Measurements from ENCODE around the gene SYAP1. TPM values are rescaled to one million over a fixed set of nuclear protein-coding genes. Genes with fewer than 3 reads are reported as not detected.
"Not testable (repeated sequence)": the region's sequence is repeated elsewhere in the genome, so short reads cannot be mapped to it uniquely, and the experiment has no call there.

The SYAP1 gene
- total RNA-seq, 8 experiments from 2014 or later, result 16.3 to 40.7 (median 23.2) TPM

- peaks cover 0 to 5% of the 10 kb centered on the region in 2 donors for H3K4me1 ChIP-seq (replicated peaks in 1 of 2)
- H3K27ac ChIP-seq, result no peak overlapping the region
- no peak overlapping the region for H3K4me3 ChIP-seq
- in situ Hi-C loops (cut with MboI; ENCODE audit: low pct_unique_long_range_greater_than_20kb in 2 of 9, low sequenced_read_pairs in 9 of 9, unreplicated experiment in 9 of 9), result no loop called here
- WGBS, 10 experiments, result 45 to 100% (median 72%) methylated on average over 1 to 2 of the region's 3 CpGs; no CpG with 5 or more reads in 5 of the 10 experiments
- no peak for ATAC-seq (replicated peaks in 6 of 8)
Observed at GRCh38 chrX:16708016-16708415, 11.4 kb upstream of the SYAP1 start.

GRCh38 chrX:16711219-16711811 is 8.1 kb upstream of the SYAP1 start:
- H3K4me3 ChIP-seq, result peak overlapping the region; percentile 51 to 67 (median 62)
- in situ Hi-C loops (cut with MboI; ENCODE audit: low pct_unique_long_range_greater_than_20kb in 2 of 9, low sequenced_read_pairs in 9 of 9, unreplicated experiment in 9 of 9), result no loop called here
- 46 to 100% (median 50%) methylated on average over 1 to 5 of the region's 9 CpGs; no CpG with 5 or more reads in 5 of the 10 experiments for WGBS, 10 experiments
- peaks cover 0 to 5% of the 10 kb centered on the region in 2 donors for H3K4me1 ChIP-seq (replicated peaks in 1 of 2)
- peak overlapping the region; percentile 69 to 91 for H3K27ac ChIP-seq
- no peak for ATAC-seq (replicated peaks in 6 of 8)

GRCh38 chrX:16711893-16712547 is 7.4 kb upstream of the SYAP1 start:
- ATAC-seq (replicated peaks in 6 of 8), result peak; percentile 59 to 74 (median 68)
- Histone ChIP-seq H3K27ac (peak overlapping the region; percentile 69 to 91), H3K4me1 (replicated peaks in 1 of 2) (peaks cover 0 to 5% of the 10 kb centered on the region in 2 donors), H3K4me3 (peak overlapping the region; percentile 51 to 67 (median 62))
- in situ Hi-C loops (cut with MboI; ENCODE audit: low pct_unique_long_range_greater_than_20kb in 2 of 9, low sequenced_read_pairs in 9 of 9, unreplicated experiment in 9 of 9), result no loop called here
- 0% methylated on average over 4 of the region's 67 CpGs; no CpG with 5 or more reads in 9 of the 10 experiments for WGBS, 10 experiments

GRCh38 chrX:16712548-16713155 is 6.8 kb upstream of the SYAP1 start, which contains the start of gene CTPS2:
Gene CTPS2, minus strand, starts transcription at chrX:16712669. Its CDS starts 9,767 bp downstream, at chrX:16702902.
- in situ Hi-C loops (cut with MboI; ENCODE audit: low pct_unique_long_range_greater_than_20kb in 2 of 9, low sequenced_read_pairs in 9 of 9, unreplicated experiment in 9 of 9), result no loop called here
- WGBS, 10 experiments, result 0 to 8% (median 6%) methylated on average over 2 to 6 of the region's 30 CpGs; no CpG with 5 or more reads in 7 of the 10 experiments
- peak; percentile 86 to 96 (median 91) for ATAC-seq (replicated peaks in 6 of 8)
- H3K4me3 ChIP-seq, result peak within 1 kb of the TSS; percentile 51 to 67 (median 62)
- peaks cover 0 to 5% of the 10 kb centered on the region in 2 donors for H3K4me1 ChIP-seq (replicated peaks in 1 of 2)
- H3K27ac ChIP-seq, result peak within 1 kb of the TSS; percentile 69 to 91

GRCh38 chrX:16714504-16714903 is 4.9 kb upstream of the SYAP1 start:
- in situ Hi-C loops (cut with MboI; ENCODE audit: low pct_unique_long_range_greater_than_20kb in 2 of 9, low sequenced_read_pairs in 9 of 9, unreplicated experiment in 9 of 9), result no loop called here
- 49 to 93% methylated on average over 3 of the region's 8 CpGs; no CpG with 5 or more reads in 8 of the 10 experiments for WGBS, 10 experiments

GRCh38 chrX:16715638-16716037 is 3.8 kb upstream of the SYAP1 start:
- H3K4me3 ChIP-seq; H3K27ac ChIP-seq; in situ Hi-C loops (cut with MboI; ENCODE audit: low pct_unique_long_range_greater_than_20kb in 2 of 9, low sequenced_read_pairs in 9 of 9, unreplicated experiment in 9 of 9); H3K4me1 ChIP-seq (replicated peaks in 1 of 2); ATAC-seq (replicated peaks in 6 of 8): not testable (repeated sequence)
- 100% methylated on average over 1 of the region's 6 CpGs; no CpG with 5 or more reads in 9 of the 10 experiments for WGBS, 10 experiments

More at GRCh38 chrX:16714504-16714903, 4.9 kb upstream of the SYAP1 start:
- Histone ChIP-seq H3K4me1 (replicated peaks in 1 of 2) (peaks cover 0 to 9% of the 10 kb centered on the region in 2 donors), H3K27ac (no peak overlapping the region), H3K4me3 (no peak overlapping the region)
- no peak for ATAC-seq (replicated peaks in 6 of 8)

GRCh38 chrX:16716451-16716850 is 3.0 kb upstream of the SYAP1 start:
- ATAC-seq (replicated peaks in 6 of 8); H3K4me3 ChIP-seq; H3K4me1 ChIP-seq (replicated peaks in 1 of 2); in situ Hi-C loops (cut with MboI; ENCODE audit: low pct_unique_long_range_greater_than_20kb in 2 of 9, low sequenced_read_pairs in 9 of 9, unreplicated experiment in 9 of 9); H3K27ac ChIP-seq: not testable (repeated sequence)
- 75 to 87% (median 80%) methylated on average over 1 to 6 of the region's 6 CpGs; no CpG with 5 or more reads in 7 of the 10 experiments for WGBS, 10 experiments

GRCh38 chrX:16718824-16719333 is 533 bp upstream of the SYAP1 start:
- Histone ChIP-seq H3K4me1 (replicated peaks in 1 of 2) (peaks cover 3 to 7% of the 10 kb centered on the region in 2 donors), H3K27ac (peak overlapping the region; percentile 97 to 98), H3K4me3 (peak overlapping the region; percentile 54 to 78 (median 67))
- WGBS, 10 experiments, result 20 to 89% methylated on average over 1 to 6 of the region's 6 CpGs; no CpG with 5 or more reads in 8 of the 10 experiments
- no peak for ATAC-seq (replicated peaks in 6 of 8)
- in situ Hi-C loops (cut with MboI; ENCODE audit: low pct_unique_long_range_greater_than_20kb in 2 of 9, low sequenced_read_pairs in 9 of 9, unreplicated experiment in 9 of 9), result no loop called here

GRCh38 chrX:16722481-16722880 is 3.1 kb downstream of the SYAP1 start:
- Histone ChIP-seq H3K27ac (no peak overlapping the region), H3K4me3 (no peak overlapping the region), H3K4me1 (replicated peaks in 1 of 2) (peaks cover 3 to 7% of the 10 kb centered on the region in 2 donors)
- 67% methylated on average over 4 of the region's 4 CpGs; no CpG with 5 or more reads in 9 of the 10 experiments for WGBS, 10 experiments
- in situ Hi-C loops (cut with MboI; ENCODE audit: low pct_unique_long_range_greater_than_20kb in 2 of 9, low sequenced_read_pairs in 9 of 9, unreplicated experiment in 9 of 9), result no loop called here
- no peak for ATAC-seq (replicated peaks in 6 of 8)

- ATAC-seq (replicated peaks in 6 of 8), result no peak
- Histone ChIP-seq H3K27ac (no peak overlapping the region), H3K4me3 (no peak overlapping the region), H3K4me1 (replicated peaks in 1 of 2) (peaks cover 3% of the 10 kb centered on the region in 2 donors)
- WGBS, 10 experiments, result 93 to 100% (median 100%) methylated on average over 1 to 5 of the region's 7 CpGs; no CpG with 5 or more reads in 6 of the 10 experiments
- in situ Hi-C loops (cut with MboI; ENCODE audit: low pct_unique_long_range_greater_than_20kb in 2 of 9, low sequenced_read_pairs in 9 of 9, unreplicated experiment in 9 of 9), result no loop called here
Observed at GRCh38 chrX:16725072-16725471, 5.7 kb downstream of the SYAP1 start.

- H3K27ac ChIP-seq; in situ Hi-C loops (cut with MboI; ENCODE audit: low pct_unique_long_range_greater_than_20kb in 2 of 9, low sequenced_read_pairs in 9 of 9, unreplicated experiment in 9 of 9); H3K4me1 ChIP-seq (replicated peaks in 1 of 2); H3K4me3 ChIP-seq; ATAC-seq (replicated peaks in 6 of 8): not testable (repeated sequence)
- 35 to 100% (median 80%) methylated on average over 2 to 5 of the region's 5 CpGs; no CpG with 5 or more reads in 7 of the 10 experiments for WGBS, 10 experiments
Observed at GRCh38 chrX:16726347-16726988, 7.1 kb downstream of the SYAP1 start.

GRCh38 chrX:16727637-16728036 is 8.2 kb downstream of the SYAP1 start:
- no peak for ATAC-seq (replicated peaks in 6 of 8)
- H3K4me3 ChIP-seq, result no peak overlapping the region
- in situ Hi-C loops (cut with MboI; ENCODE audit: low pct_unique_long_range_greater_than_20kb in 2 of 9, low sequenced_read_pairs in 9 of 9, unreplicated experiment in 9 of 9), result no loop called here
- no peak overlapping the region for H3K27ac ChIP-seq
- peaks cover 0 to 2% of the 10 kb centered on the region in 2 donors for H3K4me1 ChIP-seq (replicated peaks in 1 of 2)
